SK-N-SH (cell line): ENCODE data around the gene PPP4R3A. TPM values are rescaled to one million over a fixed set of nuclear protein-coding genes. Genes with fewer than 3 reads are reported as not detected.

ENCODE experiments used
- CTCF ChIA-PET: fragments of 300-600, 350-600 bp; formaldehyde crosslinking; extraction: SDS; loops from one replicate; lab custom pipeline; 2021; lab: Yijun Ruan, JAX
- POLR2A ChIA-PET: fragments of 350-600 bp; sonication (Branson Sonifier 250); formaldehyde crosslinking; extraction: SDS; loops from one replicate; lab custom pipeline; 2020; ENCODE audit warnings: antibody characterized with exemption, inconsistent platforms; lab: Yijun Ruan, JAX
- DNase-seq: peaks from one replicate; pipeline ENCODE4 v3.0.0; 2012
- H2AFZ ChIP-seq: fragments of 200-600 bp; sonication (generic); 2 replicates; pipeline ENCODE4 v1.8.1; 2016; ENCODE audit warnings: antibody characterized with exemption, mild to moderate bottlenecking, low read depth
- H3F3A ChIP-seq: fragments of 200-600 bp; sonication (generic); replicated peaks from 2 replicates; pipeline ENCODE3; 2016; ENCODE audit warnings: antibody characterized with exemption, mild to moderate bottlenecking; ENCODE audit not compliant: insufficient read depth
- H3K27ac ChIP-seq, 2 experiments: fragments of 200-500 bp in 1 of 2; fragments of 200-600 bp in 1 of 2; sonication (Bioruptor generic) in 1 of 2; sonication (generic), shearing (Covaris generic) in 1 of 2; 2 replicates each; pipeline versions ENCODE4 v1.5.1 to v1.6.1; 2014 to 2016; ENCODE audit warnings: low read depth in 2 of 2, inconsistent platforms in 1 of 2, low read length in 1 of 2, mild to moderate bottlenecking in 1 of 2, mixed read lengths in 1 of 2
- H3K27me3 ChIP-seq: fragments of 200-600 bp; sonication (generic), shearing (Covaris generic); 2 replicates; pipeline ENCODE4 v1.6.1; 2016; ENCODE audit warnings: mixed run types; ENCODE audit not compliant: insufficient read depth
- H3K36me3 ChIP-seq, 2 experiments: fragments of 200-500 bp in 1 of 2; fragments of 200-600 bp in 1 of 2; sonication (Bioruptor generic) in 1 of 2; sonication (generic) in 1 of 2; replicated peaks in 1 of 2; 2 replicates each; pipeline versions ENCODE3 to v1.5.1; 2014 to 2016; ENCODE audit warnings: low read length in 1 of 2, mild to moderate bottlenecking in 1 of 2; ENCODE audit not compliant: insufficient read depth in 2 of 2, control insufficient read depth in 1 of 2
- H3K4me1 ChIP-seq, 2 experiments: fragments of 200-500 bp in 1 of 2; fragments of 200-600 bp in 1 of 2; sonication (Bioruptor generic) in 1 of 2; sonication (generic), shearing (Covaris generic) in 1 of 2; 2 replicates each; pipeline versions ENCODE4 v1.5.1 to v1.6.1; 2014 to 2016; ENCODE audit warnings: low read depth in 1 of 2, low read length in 1 of 2, mixed run types in 1 of 2; ENCODE audit not compliant: insufficient read depth in 2 of 2, control insufficient read depth in 1 of 2
- H3K4me2 ChIP-seq: fragments of 200-600 bp; sonication (generic), shearing (Covaris generic); 2 replicates; pipeline ENCODE4 v1.6.1; 2017; ENCODE audit warnings: mixed run types
- H3K4me3 ChIP-seq, 2 experiments: fragments of 200-500 bp in 1 of 2; fragments of 200-600 bp in 1 of 2; sonication (Bioruptor generic) in 1 of 2; sonication (generic), shearing (Covaris generic) in 1 of 2; 2 replicates each; pipeline versions ENCODE4 v1.5.1 to v1.8.1; 2014 to 2016; ENCODE audit warnings: low read depth in 2 of 2, inconsistent platforms in 1 of 2, low read length in 1 of 2, mild to moderate bottlenecking in 1 of 2, mixed read lengths in 1 of 2, moderate library complexity in 1 of 2
- H3K79me2 ChIP-seq: fragments of 200-600 bp; sonication (generic); 2 replicates; pipeline ENCODE4 v1.8.1; 2017; ENCODE audit warnings: mild to moderate bottlenecking; ENCODE audit not compliant: insufficient read depth
- H3K9ac ChIP-seq: fragments of 200-600 bp; sonication (generic); 2 replicates; pipeline ENCODE4 v1.6.1; 2017; ENCODE audit warnings: mixed run types
- H3K9me2 ChIP-seq: fragments of 200-600 bp; sonication (generic); 2 replicates; pipeline ENCODE4 v1.6.1; 2017; ENCODE audit warnings: mixed run types
- H3K9me3 ChIP-seq: fragments of 200-600 bp; sonication (generic); 2 replicates; pipeline ENCODE4 v1.6.1; 2017; ENCODE audit warnings: mixed run types, mild to moderate bottlenecking, moderate library complexity
- H4K20me1 ChIP-seq: fragments of 200-600 bp; sonication (generic); 2 replicates; pipeline ENCODE4 v1.6.1; 2017; ENCODE audit warnings: mild to moderate bottlenecking, mixed run types; ENCODE audit not compliant: insufficient read depth
- CHD2 ChIP-seq: fragments of 150-350 bp; IDR thresholded peaks from 2 replicates; pipeline ENCODE4 v1.6.1; 2018; ENCODE audit warnings: low read length; ENCODE audit not compliant: partially characterized antibody
- CTCF ChIP-seq: fragments of 200-600 bp; sonication (generic); IDR thresholded peaks from 2 replicates; pipeline ENCODE4 v1.6.1; 2017; ENCODE audit warnings: antibody characterized with exemption, mild to moderate bottlenecking, moderate library complexity
- ELF1 ChIP-seq: IDR thresholded peaks from 2 replicates; pipeline ENCODE4 v1.4.0; 2012
- EZH2phosphoT487 ChIP-seq: fragments of 200-600 bp; sonication (generic); IDR thresholded peaks from 2 replicates; pipeline ENCODE4 v1.6.1; 2017; ENCODE audit warnings: low read depth, mixed run types, mild to moderate bottlenecking, antibody characterized with exemption, moderate library complexity, borderline replicate concordance
- FOXM1 ChIP-seq: IDR thresholded peaks from 2 replicates; pipeline ENCODE4 v1.4.0; 2012; ENCODE audit warnings: low read depth, mild to moderate bottlenecking
- GABPA ChIP-seq: IDR thresholded peaks from 2 replicates; pipeline ENCODE4 v1.4.0; 2012; ENCODE audit warnings: low read depth, mild to moderate bottlenecking
- MEF2A ChIP-seq: IDR thresholded peaks from 2 replicates; pipeline ENCODE4 v1.4.0; 2012; ENCODE audit warnings: low read depth, borderline replicate concordance
- MXI1 ChIP-seq: IDR thresholded peaks from 2 replicates; pipeline ENCODE4 v1.6.1; 2012; ENCODE audit warnings: mild to moderate bottlenecking, low read depth, low read length, improper control_type of control experiment
- NRF1 ChIP-seq: IDR thresholded peaks from 2 replicates; pipeline ENCODE4 v1.6.1; 2012; ENCODE audit warnings: low read depth, mild to moderate bottlenecking, low read length
- POLR2AphosphoS5 ChIP-seq: IDR thresholded peaks from 2 replicates; pipeline ENCODE4 v1.6.1; 2012; ENCODE audit warnings: low read depth, low read length
- RAD21 ChIP-seq: IDR thresholded peaks from 2 replicates; pipeline ENCODE4 v1.6.1; 2012; ENCODE audit warnings: mild to moderate bottlenecking, low read length
- RFX5 ChIP-seq: IDR thresholded peaks from 2 replicates; pipeline ENCODE4 v1.6.1; 2012; ENCODE audit warnings: mild to moderate bottlenecking, improper control_type of control experiment, low read length
- RXRA ChIP-seq: IDR thresholded peaks from 2 replicates; pipeline ENCODE4 v1.4.0; 2012; ENCODE audit warnings: low read depth, mild to moderate bottlenecking, borderline replicate concordance
- SMC3 ChIP-seq: IDR thresholded peaks from 2 replicates; pipeline ENCODE4 v1.6.1; 2012; ENCODE audit warnings: low read depth, low read length, improper control_type of control experiment
- TCF12 ChIP-seq: IDR thresholded peaks from 2 replicates; pipeline ENCODE4 v1.4.0; 2012
- TEAD4 ChIP-seq: IDR thresholded peaks from 2 replicates; pipeline ENCODE4 v1.4.0; 2012; ENCODE audit warnings: mild to moderate bottlenecking, borderline replicate concordance; ENCODE audit not compliant: insufficient read depth
- YY1 ChIP-seq: IDR thresholded peaks from 2 replicates; pipeline ENCODE4 v1.4.0; 2012; ENCODE audit warnings: low read depth, mild to moderate bottlenecking
- ZBTB33 ChIP-seq: IDR thresholded peaks from 2 replicates; pipeline ENCODE4 v1.4.0; 2012; ENCODE audit warnings: low read depth, borderline replicate concordance
- WGBS: methylation state at CpG from one replicate; pipeline ENCODE4 v1.1.6; 2017; ENCODE audit warnings: low lambda C conversion rate; 5-methylcytosine and 5-hydroxymethylcytosine counted together
- polyA plus RNA-seq, 3 experiments: library from polyadenylated mRNA; depleted of rRNA; stranded (reverse); fragments of >200 nt; gene quantifications; 2 replicates each; pipeline ENCODE4 v1.2.3, GENCODE V29; 2012
- TF ChIP-seq, protein P1 (sequence below): IDR thresholded peaks from 2 replicates; pipeline ENCODE4 v1.6.1; 2012; ENCODE audit warnings: mild to moderate bottlenecking, low read depth, low read length, moderate library complexity
- TF ChIP-seq, protein P2 (sequence below): IDR thresholded peaks from 2 replicates; pipeline ENCODE4 v1.4.0; 2012; ENCODE audit warnings: low read depth
- TF ChIP-seq, protein P3 (sequence below): IDR thresholded peaks from 2 replicates; pipeline ENCODE4 v1.4.0; 2012; ENCODE audit warnings: low read depth, borderline replicate concordance
- TF ChIP-seq, protein P4 (sequence below): fragments of 150-350 bp; IDR thresholded peaks from 2 replicates; pipeline ENCODE4 v1.6.1; 2016; ENCODE audit warnings: mild to moderate bottlenecking, low read depth, low read length

Gene PPP4R3A
- polyA plus RNA-seq (2012; rRNA removed), result 32.1 and 34.9 TPM in 2 replicates
- 28.5 and 29.9 TPM in 2 replicates for polyA plus RNA-seq (2012; cell fraction: cytosol; rRNA removed)
- 30.9 and 64.4 TPM in 2 replicates for polyA plus RNA-seq (2012; cell fraction: nucleus; rRNA removed)

GRCh38 chr14:91510171-91511042 lies at the start of gene PPP4R3A:
TSS of gene PPP4R3A (minus strand) at chr14:91510310. CDS start at chr14:91509647, 663 bp downstream.
- H3K9me2 ChIP-seq, result no peaks in the 10 kb centered on the region
- H3K4me3 ChIP-seq, result peak within 1 kb of the TSS; percentile 84 to 89
- ChIA-PET CTCF (no interaction called here), POLR2A (interaction anchor here (1.1 to 1.5 kb wide), 2 partner anchors 9 to 92 kb away, joined by 3 read pairs; no protein-coding TSS in a partner anchor)
- H3K9ac ChIP-seq, result peak within 1 kb of the TSS; percentile 99
- peak within 1 kb of the TSS; percentile 94 for H2AFZ ChIP-seq
- peak; percentile 98 for DNase-seq
- peaks cover 5% of the 10 kb centered on the region; the same call in 1 of the 2 replicates for H3K27me3 ChIP-seq
- under 1% methylated on average over 20 of the region's 95 CpGs for WGBS
- H3F3A ChIP-seq, result peaks cover 4% of the 10 kb centered on the region
- H3K4me2 ChIP-seq, result peak within 1 kb of the TSS; percentile 94
- peaks cover 35% of the 10 kb centered on the region for H4K20me1 ChIP-seq
- peaks cover 4 to 5% of the 10 kb centered on the region in 2 experiments; a peak in 2 of 4 replicates for H3K4me1 ChIP-seq
- no peaks in the 10 kb centered on the region for H3K9me3 ChIP-seq
- H3K36me3 ChIP-seq, result peaks cover 0 to 13% of the 10 kb centered on the region in 2 experiments
- H3K79me2 ChIP-seq, result peaks cover 46% of the 10 kb centered on the region
- H3K27ac ChIP-seq, result peak within 1 kb of the TSS; percentile 97 to 98
- TF ChIP-seq ZBTB33, result 0 out of 2 replicates have a peak, but pooled peaks have one; percentile 28
- no peak for TF ChIP-seq RXRA
- no peak for TF ChIP-seq CTCF
- peak; percentile 58; the same call in 1 of the 2 replicates for TF ChIP-seq GABPA
- TF ChIP-seq RAD21, result no peak
- no peak for TF ChIP-seq FOXM1
- peak; percentile 42; the same call in 1 of the 2 replicates for TF ChIP-seq TCF12
- TF ChIP-seq MEF2A, result peak; percentile 43; the same call in 1 of the 2 replicates
- TF ChIP-seq, protein P1, sequence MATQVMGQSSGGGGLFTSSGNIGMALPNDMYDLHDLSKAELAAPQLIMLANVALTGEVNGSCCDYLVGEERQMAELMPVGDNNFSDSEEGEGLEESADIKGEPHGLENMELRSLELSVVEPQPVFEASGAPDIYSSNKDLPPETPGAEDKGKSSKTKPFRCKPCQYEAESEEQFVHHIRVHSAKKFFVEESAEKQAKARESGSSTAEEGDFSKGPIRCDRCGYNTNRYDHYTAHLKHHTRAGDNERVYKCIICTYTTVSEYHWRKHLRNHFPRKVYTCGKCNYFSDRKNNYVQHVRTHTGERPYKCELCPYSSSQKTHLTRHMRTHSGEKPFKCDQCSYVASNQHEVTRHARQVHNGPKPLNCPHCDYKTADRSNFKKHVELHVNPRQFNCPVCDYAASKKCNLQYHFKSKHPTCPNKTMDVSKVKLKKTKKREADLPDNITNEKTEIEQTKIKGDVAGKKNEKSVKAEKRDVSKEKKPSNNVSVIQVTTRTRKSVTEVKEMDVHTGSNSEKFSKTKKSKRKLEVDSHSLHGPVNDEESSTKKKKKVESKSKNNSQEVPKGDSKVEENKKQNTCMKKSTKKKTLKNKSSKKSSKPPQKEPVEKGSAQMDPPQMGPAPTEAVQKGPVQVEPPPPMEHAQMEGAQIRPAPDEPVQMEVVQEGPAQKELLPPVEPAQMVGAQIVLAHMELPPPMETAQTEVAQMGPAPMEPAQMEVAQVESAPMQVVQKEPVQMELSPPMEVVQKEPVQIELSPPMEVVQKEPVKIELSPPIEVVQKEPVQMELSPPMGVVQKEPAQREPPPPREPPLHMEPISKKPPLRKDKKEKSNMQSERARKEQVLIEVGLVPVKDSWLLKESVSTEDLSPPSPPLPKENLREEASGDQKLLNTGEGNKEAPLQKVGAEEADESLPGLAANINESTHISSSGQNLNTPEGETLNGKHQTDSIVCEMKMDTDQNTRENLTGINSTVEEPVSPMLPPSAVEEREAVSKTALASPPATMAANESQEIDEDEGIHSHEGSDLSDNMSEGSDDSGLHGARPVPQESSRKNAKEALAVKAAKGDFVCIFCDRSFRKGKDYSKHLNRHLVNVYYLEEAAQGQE, result peak; percentile 74
- TF ChIP-seq YY1, result peak; percentile 98
- peak; percentile 88 for TF ChIP-seq CHD2
- TF ChIP-seq MXI1, result peak; percentile 92
- no peak for TF ChIP-seq RFX5
- TF ChIP-seq, protein P2, sequence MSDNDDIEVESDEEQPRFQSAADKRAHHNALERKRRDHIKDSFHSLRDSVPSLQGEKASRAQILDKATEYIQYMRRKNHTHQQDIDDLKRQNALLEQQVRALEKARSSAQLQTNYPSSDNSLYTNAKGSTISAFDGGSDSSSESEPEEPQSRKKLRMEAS, result peak; percentile 92
- TF ChIP-seq POLR2AphosphoS5, result peak; percentile 48
- peak; percentile 61 for TF ChIP-seq ELF1
- TF ChIP-seq SMC3, result no peak
- TF ChIP-seq NRF1, result peak; percentile 43
- TF ChIP-seq, protein P3, sequence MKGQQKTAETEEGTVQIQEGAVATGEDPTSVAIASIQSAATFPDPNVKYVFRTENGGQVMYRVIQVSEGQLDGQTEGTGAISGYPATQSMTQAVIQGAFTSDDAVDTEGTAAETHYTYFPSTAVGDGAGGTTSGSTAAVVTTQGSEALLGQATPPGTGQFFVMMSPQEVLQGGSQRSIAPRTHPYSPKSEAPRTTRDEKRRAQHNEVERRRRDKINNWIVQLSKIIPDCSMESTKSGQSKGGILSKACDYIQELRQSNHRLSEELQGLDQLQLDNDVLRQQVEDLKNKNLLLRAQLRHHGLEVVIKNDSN, result 0 out of 2 replicates have a peak, but pooled peaks have one; percentile 27
- TF ChIP-seq, protein P4, sequence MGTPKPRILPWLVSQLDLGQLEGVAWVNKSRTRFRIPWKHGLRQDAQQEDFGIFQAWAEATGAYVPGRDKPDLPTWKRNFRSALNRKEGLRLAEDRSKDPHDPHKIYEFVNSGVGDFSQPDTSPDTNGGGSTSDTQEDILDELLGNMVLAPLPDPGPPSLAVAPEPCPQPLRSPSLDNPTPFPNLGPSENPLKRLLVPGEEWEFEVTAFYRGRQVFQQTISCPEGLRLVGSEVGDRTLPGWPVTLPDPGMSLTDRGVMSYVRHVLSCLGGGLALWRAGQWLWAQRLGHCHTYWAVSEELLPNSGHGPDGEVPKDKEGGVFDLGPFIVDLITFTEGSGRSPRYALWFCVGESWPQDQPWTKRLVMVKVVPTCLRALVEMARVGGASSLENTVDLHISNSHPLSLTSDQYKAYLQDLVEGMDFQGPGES, result no peak
- TF ChIP-seq TEAD4, result 0 out of 2 replicates have a peak, but pooled peaks have one; percentile 11
- TF ChIP-seq EZH2phosphoT487, result no peak
